ENCODE measurements around the gene KIAA0232. TPM values are rescaled to one million over a fixed set of nuclear protein-coding genes. Genes with fewer than 3 reads are reported as not detected.

The KIAA0232 gene
- total RNA-seq, 1 donor from 2014 or later, result 40.1 TPM

GRCh38 chr4:6926681-6927478 is 144.4 kb downstream of the KIAA0232 start:
- Mint-ChIP-seq H3K36me3 (ENCODE audit: low read depth) (peaks cover 13% of the 10 kb centered on the region), H3K27ac (ENCODE audit: unreplicated experiment) (peak overlapping the region; percentile 38), H3K4me1 (peaks cover 46% of the 10 kb centered on the region), H3K27me3 (ENCODE audit: low read depth) (no peaks in the 10 kb centered on the region), H3K4me3 (no peak overlapping the region), H3K9me3 (no peaks in the 10 kb centered on the region)
- no peak for DNase-seq (ENCODE audit: low read depth, low spot score)
- TF ChIP-seq CTCF (conservative IDR thresholded peaks at IDR 0.05), result no peak

DNA sequence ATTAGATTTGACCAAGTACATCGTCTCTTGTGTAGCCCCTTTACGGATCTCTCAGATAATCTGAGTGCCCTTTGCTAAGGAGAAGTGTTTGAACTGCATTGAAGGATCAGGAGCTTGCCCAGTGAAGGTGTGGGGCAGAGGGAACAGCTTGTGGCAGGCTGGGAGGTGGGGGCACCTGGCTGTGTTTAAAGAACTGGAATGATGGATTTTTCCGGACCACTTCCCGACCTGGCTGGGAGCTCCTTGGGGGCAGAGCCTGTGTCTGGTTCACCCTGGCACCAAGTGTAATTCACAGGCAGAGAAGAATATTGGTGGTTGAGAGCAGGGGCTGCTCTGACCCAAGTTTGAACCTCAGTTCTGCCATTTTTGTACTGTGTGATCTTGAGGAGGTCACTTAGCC is 145.6 kb downstream of the KIAA0232 start:
- no peaks in the 10 kb centered on the region for H3K9me3 Mint-ChIP-seq
- TF ChIP-seq CTCF (conservative IDR thresholded peaks at IDR 0.05), result no peak
- no peak for DNase-seq (ENCODE audit: low read depth, low spot score)
- no peak overlapping the region for H3K27ac Mint-ChIP-seq (ENCODE audit: unreplicated experiment)
- H3K27me3 Mint-ChIP-seq (ENCODE audit: low read depth), result no peaks in the 10 kb centered on the region
- H3K4me3 Mint-ChIP-seq, result no peak overlapping the region
- H3K36me3 Mint-ChIP-seq (ENCODE audit: low read depth), result peaks cover 13% of the 10 kb centered on the region
- H3K4me1 Mint-ChIP-seq, result peaks cover 51% of the 10 kb centered on the region

GRCh38 chr4:6929339-6929811 is 146.8 kb downstream of the KIAA0232 start:
- Mint-ChIP-seq H3K9me3 (peaks cover 7% of the 10 kb centered on the region), H3K4me1 (peaks cover 59% of the 10 kb centered on the region), H3K36me3 (ENCODE audit: low read depth) (peaks cover 16% of the 10 kb centered on the region), H3K27me3 (ENCODE audit: low read depth) (no peaks in the 10 kb centered on the region), H3K27ac (ENCODE audit: unreplicated experiment) (no peak overlapping the region), H3K4me3 (no peak overlapping the region)
- no peak for DNase-seq (ENCODE audit: low read depth, low spot score)
- no peak for TF ChIP-seq CTCF (conservative IDR thresholded peaks at IDR 0.05)

- Mint-ChIP-seq H3K27ac (ENCODE audit: unreplicated experiment) (no peak overlapping the region), H3K4me1 (peaks cover 61% of the 10 kb centered on the region), H3K4me3 (no peak overlapping the region), H3K27me3 (ENCODE audit: low read depth) (no peaks in the 10 kb centered on the region), H3K36me3 (ENCODE audit: low read depth) (peaks cover 12% of the 10 kb centered on the region), H3K9me3 (peaks cover 7% of the 10 kb centered on the region)
- no peak for DNase-seq (ENCODE audit: low read depth, low spot score)
- no peak for TF ChIP-seq CTCF (conservative IDR thresholded peaks at IDR 0.05)
Observed at GRCh38 chr4:6929812-6930464, 147.4 kb downstream of the KIAA0232 start.

DNA sequence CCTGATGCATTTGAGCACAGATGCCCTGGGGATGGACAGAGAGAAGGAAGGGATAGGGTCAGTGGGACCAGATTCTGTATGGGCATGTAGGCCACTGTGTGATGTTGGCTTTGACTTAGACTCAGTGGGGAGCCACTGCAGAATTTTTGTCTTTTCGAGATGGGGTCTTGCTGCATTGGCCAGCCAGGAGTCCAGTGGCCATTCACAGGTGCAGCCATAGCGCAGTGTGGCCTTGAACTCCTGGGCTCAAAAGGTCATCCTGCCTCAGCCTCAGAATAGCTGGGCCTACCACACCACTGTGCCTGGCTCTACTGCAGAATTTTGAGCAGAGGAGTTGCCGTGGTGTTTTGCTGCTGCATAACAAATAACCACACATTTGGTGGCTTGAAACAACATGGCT is 149.9 kb downstream of the KIAA0232 start:
- H3K9me3 Mint-ChIP-seq, result peaks cover 7% of the 10 kb centered on the region
- no peak overlapping the region for H3K4me3 Mint-ChIP-seq
- TF ChIP-seq CTCF (conservative IDR thresholded peaks at IDR 0.05), result no peak
- H3K27me3 Mint-ChIP-seq (ENCODE audit: low read depth), result no peaks in the 10 kb centered on the region
- peak overlapping the region; percentile 90 for H3K27ac Mint-ChIP-seq (ENCODE audit: unreplicated experiment)
- no peak for DNase-seq (ENCODE audit: low read depth, low spot score)
- peaks cover 66% of the 10 kb centered on the region for H3K4me1 Mint-ChIP-seq
- H3K36me3 Mint-ChIP-seq (ENCODE audit: low read depth), result peaks cover 14% of the 10 kb centered on the region

Measured in neural crest cell (in vitro differentiated cells).